LHCN-M2 (cell line): ENCODE data around the gene HCN1. TPM values are rescaled to one million over a fixed set of nuclear protein-coding genes. Genes with fewer than 3 reads are reported as not detected.

Experiments used
- DNase-seq: peaks from one replicate; pipeline ENCODE4 v3.0.0-alpha.2; 2012; ENCODE audit warnings: low read depth
- polyA plus RNA-seq: library from polyadenylated mRNA; unstranded; fragments of >200 nt; gene quantifications from one replicate; pipeline ENCODE4 v1.2.1, GENCODE V29; 2012; ENCODE audit warnings: missing spikeins
- total RNA-seq: library from RNA; depleted of rRNA; stranded (reverse); fragments of >200 nt; gene quantifications from 2 replicates; pipeline ENCODE4 v1.2.3, GENCODE V29; 2014; rRNA removed

The HCN1 gene
- 0.06 TPM in 1 of 2 replicates, not detected in the other for total RNA-seq
- not detected for polyA plus RNA-seq

DNA sequence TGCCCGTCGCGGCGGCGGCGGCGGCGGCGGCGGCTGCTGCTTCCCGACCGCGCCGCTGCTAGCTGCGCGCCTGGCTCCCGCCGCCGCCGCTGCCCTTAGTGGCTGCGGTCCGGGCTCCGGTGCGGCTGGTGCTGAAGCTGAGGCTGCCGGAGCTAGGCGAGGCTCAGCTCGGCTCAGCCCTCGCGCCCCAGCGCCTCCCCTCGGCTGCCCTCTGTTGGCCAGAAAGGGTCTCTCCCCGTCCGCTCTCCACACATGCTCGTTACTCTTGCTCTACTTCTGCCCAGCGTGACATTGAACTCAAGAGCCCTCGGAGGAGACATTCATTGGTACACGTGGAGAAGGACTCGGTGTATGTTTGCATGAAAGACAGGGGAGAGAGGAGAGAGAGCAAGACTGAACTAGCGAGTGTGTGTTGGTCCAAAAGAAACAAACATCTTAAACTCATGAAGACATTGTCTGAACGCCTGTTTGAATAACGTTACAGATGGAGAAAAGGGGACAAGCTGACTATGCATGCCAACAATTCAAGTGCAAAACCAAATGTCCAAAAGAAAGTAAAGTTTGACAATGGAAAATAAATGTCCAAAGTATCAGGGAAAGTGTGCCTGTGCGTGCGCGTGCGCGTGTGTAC is at the start of gene HCN1:
TSS of gene HCN1 (minus strand) at position 175 of the 631 bp plus-strand sequence.
- no peak for DNase-seq

DNA sequence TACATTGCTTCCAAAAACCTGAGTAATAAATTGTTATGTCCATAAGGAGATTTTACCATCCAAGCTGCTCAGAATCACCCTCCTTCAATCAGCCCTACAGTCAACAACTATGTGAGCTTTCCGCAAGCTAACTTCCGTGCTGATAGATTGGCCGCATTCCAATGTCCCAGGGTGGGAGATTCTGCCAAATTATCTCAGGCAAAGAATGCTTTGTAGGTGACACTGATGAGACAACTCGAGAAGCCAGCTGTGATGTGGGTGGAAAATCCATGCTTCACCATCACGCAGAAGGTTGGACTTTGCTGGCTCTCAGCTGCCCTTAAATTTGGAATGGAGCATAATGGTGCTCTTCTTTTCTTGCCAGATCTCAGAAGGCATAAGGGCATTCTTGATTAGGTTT is 44.9 kb upstream of the HCN1 start:
- no peak for DNase-seq

DNA sequence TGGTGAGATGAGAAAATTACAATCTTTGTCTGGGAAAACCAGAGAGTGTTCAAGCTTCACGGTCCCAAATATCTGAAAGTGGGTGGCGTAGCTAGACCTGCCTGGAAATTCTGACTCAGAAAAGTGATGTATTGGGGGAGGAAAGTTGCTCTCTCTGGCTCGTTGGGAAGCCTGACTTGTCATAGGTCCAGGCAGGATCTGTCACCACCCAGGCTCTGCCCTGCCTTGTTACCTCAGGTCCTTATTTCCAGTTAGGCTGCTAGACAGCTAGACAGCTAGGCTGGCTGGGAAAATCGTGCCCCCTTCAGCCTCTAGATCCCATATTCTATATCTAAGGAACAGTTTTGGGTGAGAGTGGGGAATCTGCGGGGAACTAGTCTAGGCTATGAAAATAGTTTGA is 41.0 kb upstream of the HCN1 start:
- no peak for DNase-seq

DNA sequence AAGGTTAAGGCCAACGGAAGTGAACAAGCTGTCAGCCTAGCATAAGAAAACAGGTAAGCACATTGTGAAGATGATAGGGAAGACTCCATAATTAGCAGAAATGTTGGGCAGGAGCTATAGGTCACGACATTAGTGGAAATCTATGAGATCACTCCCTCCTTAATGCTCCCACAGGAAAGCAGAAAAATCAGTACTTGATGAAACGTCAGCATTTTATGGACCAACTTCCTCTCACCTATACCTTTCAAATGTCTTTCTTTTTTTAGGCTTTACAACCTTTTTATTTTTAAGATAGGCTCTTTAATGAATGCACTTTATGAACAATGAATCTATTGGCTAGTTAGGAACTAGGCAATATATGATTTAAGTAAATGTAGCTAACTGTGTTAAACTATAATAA is 29.4 kb upstream of the HCN1 start:
- DNase-seq = no peak

DNA sequence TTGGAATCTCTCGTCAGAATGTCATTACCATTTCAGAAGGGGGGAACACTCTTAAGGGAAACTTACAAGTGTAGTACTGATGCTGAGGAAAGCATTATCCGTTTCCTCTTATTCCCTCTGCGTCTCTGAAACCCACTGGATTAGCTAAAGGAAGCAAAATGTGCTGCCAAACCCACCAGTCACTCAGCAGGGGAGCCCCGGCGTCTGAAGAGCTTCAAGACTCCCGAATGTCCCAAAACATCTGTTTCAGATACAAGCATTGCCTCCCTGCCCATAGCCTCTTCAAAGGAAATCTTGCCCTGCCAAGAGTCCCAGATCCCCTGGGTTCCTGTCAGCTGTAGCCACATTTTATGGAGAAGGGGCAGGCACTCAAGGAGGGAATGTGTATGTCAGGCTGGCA is 1.0 kb upstream of the HCN1 start:
- no peak for DNase-seq

DNA sequence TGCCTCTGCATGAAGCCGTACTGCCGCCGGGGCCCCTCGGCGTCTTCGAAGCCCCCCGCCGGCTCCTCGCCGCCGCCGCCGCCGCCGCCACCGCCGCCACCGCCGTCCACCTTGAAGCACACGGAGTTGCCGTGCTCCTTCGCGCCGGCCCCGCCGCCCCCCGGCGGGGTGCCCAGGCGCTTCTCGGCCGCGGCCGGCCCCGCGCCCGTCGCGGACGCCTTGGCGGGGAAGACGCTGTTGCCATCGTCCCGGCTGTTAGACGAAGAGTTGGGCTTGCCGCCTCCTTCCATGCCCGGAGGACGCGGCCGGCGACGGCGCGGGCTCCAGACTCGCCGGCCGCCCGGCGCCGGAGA is 400 bp downstream of the HCN1 start:
- no peak for DNase-seq

DNA sequence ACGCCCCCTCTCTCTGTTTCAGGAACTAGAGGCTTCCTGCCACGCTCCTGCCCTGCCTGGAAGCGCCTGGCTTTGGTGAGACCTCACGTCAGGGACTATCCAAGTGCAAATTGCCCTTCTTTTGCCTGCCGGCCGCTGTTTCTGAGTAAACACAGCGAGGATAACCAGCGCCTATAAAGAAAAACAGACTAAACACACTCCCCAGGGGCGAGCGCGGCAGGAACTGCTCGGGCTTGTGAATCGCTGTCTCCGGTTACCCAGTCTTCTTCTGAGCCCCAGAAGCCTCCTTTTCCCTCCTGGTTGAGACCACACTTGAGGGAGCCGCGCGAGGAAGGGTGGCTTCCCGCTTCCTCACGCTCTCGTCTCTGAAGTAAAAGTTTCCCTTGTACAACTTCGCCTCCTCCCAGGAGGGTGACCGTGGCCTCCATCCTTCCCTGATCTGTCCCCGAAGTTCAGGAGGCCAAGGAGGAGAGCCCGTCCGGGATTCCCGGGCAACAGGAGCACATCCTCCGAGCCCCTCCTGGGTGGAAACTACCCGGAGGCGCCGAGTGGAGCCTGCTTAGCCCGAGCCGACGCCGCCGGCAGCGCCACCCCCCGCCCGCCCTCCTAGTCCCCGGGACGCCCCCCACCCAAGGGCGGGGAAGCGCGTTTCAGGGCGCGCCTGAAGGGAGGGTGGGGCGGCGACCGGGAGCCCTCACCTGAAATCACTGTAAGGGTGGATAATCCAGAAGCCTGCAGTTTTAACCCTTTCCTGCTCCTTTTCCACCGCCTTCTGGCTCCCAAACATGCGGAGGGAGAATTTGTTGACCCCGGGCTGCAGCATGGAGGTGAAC is 993 bp downstream of the HCN1 start:
- no peak for DNase-seq

DNA sequence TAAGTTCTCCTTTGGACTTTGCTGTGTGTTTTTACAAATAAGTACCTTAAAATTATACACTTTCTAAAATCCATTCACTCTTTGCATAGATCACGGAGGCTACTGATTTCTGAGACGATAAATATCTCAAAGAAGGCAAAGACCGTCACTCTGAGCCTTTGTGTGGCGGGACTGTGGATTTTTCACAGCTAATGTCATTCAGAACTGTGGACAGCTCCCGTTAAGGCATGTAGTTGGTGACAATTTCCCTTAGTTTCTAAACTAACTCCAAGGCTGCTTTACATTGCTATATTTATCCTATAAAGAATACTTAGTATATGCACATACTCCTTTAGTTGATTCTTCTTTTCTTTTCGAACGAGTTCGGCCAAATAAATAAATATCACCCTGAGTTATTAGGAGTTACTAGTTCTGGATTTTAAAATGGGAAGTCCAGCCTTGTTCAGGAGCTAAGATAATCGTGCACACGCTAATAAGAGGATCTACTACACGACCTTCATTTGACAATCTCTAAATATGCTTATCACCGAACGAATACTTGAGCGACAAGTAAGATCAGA is 1.8 kb downstream of the HCN1 start:
- DNase-seq = no peak

DNA sequence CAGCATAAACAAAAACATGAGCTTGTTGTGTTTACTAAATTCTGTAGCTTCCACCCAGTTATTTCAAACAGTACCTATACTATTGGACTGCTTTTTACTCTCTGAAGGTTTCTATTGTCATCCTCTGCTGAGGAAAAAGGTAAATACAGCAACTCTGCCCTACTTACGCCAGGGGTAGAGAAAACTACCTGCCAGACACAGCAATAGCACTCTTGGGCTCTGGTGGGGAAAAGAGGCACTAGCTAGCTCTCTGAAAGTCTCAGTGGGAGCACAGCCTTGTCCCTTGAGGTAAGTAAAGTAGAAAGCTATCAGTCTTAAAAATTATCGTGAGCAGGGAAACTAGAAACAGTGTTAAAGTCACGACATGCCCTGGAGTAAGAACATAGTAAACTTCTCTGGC is 3.7 kb downstream of the HCN1 start:
- no peak for DNase-seq

DNA sequence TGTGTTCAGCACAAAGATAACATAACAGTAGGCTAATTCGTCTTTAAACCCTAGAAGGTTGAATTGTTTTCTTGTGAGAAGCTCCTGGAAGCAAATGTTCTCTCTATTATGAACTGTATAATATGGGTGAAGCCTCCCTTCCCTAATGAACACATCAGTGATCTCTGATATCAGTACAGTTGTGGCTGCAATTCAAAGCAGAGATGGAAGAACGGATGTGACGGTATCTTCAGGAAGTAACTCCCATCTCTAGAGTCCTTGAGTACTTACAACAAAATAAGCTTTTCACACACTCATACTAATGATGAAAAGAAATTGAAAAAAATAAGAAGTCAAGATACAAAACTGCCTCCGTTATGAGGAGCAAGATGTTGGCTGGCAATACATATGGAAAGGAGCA is 4.5 kb downstream of the HCN1 start:
- no peak for DNase-seq

DNA sequence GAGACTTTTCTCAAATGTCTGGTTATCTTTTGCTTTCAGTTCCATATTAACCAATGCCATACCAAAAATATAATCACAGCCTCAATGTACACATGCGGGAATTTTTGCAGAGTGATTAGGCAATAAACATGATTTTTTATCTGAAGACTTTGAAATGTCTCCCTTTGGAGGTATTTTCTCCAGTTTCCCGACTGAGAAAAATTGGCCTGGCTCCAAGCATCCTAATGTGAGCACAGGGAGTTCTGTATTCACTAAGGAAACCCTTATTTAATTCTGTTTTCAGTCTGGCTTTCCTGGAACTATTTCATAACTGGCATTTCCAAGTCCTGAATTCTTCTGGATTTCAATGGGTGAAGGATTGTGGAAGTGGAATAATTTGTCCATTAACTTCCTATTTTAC is 8.5 kb downstream of the HCN1 start:
- no peak for DNase-seq

DNA sequence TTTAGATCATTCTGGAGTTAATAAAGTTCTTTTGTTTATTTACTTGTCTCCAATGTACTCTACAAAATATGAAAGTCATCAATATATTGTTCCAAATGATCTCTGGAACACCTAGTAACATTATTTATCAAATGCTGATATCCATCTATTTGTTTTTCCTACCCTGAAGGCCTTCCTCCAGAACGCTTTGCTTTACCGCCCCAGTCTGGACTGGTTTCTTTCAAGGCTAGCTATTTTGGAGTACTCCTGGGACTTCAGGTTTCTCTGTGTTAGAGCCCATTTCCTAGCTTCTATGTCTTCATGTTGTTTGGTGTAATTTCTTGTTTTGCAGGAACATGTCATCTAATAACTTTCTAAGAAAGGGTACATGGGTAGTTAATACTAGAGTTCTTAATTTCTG is 9.6 kb downstream of the HCN1 start:
- no peak for DNase-seq

DNA sequence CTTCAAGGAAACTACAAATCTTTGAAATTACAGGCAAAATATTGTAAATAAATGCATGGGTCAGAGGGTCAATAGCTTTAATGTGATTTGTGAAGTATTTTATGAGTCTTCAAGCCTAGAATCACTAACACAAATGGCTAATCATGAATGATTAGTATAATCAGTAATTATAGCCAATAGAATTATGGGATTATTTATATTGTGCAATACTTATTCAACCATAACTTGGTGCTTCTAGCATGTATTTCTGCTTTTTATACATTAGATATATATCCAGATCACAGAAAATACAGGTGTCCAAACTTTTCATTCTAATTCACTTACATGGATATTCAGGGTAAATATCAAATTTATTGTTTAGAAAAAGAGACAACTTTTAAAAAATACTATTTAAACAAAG is 12.1 kb downstream of the HCN1 start:
- DNase-seq = no peak

DNA sequence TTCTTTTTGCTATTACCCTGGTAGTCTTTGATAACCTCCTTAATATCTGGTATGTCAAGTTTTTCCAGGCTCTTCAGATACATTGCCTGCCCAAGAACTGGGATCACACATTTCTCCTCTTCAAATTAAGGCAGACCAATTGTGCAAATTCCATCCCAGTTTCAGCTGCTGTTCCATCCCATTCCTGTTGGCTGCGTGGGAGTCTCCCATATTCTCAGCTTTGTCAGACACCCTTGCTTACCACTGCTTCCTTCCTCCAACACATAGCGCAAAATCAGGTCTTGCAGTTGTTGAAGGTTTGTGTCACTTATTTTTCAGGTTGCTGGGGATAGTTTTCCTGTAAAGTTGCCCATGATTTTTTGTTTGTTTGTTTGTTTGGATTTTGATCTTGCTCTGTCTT is 15.2 kb downstream of the HCN1 start:
- no peak for DNase-seq

DNA sequence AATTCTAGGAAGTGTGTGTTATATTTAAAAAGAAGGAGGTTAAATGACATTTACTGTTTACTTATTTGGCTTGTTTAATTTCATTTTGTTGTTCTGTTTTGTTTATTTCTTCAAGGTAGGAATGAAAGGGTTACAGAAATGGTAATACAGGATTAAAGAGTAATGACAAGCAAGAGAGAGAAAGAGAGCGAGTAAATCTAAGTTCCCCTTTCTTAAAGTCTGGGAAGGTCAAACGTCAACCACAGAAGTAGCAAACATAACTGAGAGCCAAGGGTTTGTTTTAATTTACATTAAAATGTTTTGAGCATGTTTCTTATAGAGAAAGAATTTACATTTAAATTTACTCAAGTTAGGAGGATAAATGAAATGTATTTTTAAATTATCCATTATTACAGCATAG is 18.7 kb downstream of the HCN1 start:
- DNase-seq = no peak

DNA sequence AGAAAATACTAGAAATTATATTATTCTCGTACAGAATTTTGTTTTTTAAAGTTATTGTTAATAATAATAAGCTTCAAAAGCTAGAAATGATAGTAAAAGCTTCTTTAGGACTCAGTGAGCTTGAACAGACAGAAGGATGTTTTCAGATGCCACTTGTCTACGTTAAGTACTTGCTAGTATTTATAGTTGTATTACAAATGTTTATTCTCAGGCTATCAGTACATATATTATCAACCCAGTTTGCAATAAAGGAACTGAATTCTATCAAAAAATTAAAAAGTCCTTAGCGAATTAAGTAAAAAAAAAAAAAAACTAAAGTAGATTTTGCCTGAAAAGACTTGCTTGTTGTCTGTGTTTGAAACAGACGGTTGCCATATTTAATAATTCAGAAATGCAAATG is 23.9 kb downstream of the HCN1 start:
- DNase-seq = no peak

DNA sequence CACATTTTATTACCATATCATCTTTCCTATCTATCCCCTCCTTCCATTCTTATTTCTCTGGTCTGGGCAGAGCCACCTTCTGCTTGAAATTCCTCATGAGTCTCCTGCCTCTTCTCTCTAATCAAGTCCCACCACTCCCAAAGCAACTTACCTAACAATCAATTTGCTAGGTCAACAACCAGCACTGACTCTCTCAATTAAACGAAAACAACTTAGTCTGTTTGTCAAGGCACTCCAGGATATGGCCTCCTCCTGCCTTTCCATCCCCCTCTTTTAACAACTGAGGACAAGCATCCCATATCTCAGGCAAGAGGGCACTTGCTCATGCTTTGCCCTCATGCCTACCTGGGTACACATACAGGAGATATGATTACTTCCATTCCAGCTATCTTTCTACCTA is 47.4 kb downstream of the HCN1 start:
- DNase-seq = no peak

DNA sequence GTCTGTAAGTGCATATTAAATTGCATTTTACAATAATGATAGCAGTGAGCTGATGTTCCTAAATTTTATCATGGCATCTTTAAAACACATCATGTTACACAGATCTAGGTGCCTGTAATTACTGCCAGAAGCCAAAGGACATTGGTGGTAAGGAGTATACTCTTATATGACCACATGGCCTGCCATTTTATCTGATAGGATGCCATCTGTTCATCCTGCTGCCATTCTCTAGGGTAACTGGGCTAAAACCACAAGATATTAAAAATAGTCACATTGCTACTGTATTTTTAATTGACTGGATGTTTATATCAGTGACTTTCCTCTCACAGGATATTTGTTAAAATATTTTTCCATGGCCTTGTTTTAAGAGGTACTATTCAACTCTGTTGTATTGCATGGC is 53.1 kb downstream of the HCN1 start:
- no peak for DNase-seq

DNA sequence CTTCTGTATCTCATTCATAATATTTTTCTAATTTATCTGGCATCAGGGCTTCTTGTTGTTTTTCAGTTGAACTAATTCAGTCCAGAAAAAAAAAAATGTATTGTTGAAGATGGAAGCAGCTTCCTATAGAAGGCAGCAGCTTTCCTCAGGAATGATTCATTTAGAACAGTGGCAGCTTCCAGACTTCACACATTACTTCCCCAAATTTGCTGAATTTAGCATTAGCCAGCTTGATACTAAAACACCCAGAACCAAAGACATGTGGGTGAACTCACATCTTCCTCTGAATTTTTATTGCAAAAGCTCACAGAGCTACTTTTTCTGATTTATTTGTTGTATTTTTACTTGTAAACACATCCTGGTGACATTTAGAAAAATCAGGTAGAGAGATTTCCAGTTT is 53.8 kb downstream of the HCN1 start:
- no peak for DNase-seq

DNA sequence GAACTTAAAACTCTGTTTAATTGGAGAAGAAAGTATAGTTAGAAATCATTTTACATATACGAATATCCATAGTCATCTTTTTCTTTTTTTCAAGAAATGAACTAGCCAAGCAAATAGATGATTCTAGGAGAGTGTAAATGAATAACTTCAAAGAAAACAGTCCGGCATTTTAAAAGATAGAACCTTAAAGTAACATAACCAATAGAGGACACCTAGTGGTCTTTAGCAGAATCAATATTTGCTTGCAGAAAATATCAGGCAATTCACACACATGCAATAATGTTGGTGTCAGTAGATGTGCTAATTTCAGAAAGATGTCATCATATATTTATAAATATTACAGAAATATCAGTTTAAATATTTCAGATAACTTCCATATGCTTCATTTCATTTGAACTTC is 57.1 kb downstream of the HCN1 start:
- DNase-seq = no peak

DNA sequence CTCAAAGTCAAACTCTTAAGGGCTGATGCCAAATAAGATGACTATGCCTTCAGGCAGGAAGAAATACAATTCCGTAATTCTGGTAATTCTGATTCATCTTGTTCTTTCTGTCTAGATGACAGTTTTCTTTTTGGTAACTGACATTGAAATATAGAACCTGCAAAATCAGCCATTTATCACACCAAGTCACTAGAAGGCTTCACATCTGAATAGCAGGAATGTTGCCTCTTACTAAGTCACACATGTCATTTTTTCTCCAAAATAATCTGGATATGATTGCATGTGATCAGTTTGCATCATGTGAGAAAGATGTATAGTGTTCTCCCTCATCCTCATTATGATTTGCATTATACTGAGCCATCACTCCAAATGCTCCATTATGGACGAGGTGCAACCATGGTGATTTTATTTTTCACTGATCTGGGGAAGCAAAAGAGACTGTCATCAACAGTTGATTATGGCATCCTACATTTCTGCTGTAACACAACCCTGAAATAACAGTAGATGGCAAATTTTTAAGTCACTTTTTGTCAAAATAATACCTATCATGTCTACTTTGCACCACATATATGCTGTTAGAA is 69.0 kb downstream of the HCN1 start:
- DNase-seq = no peak

DNA sequence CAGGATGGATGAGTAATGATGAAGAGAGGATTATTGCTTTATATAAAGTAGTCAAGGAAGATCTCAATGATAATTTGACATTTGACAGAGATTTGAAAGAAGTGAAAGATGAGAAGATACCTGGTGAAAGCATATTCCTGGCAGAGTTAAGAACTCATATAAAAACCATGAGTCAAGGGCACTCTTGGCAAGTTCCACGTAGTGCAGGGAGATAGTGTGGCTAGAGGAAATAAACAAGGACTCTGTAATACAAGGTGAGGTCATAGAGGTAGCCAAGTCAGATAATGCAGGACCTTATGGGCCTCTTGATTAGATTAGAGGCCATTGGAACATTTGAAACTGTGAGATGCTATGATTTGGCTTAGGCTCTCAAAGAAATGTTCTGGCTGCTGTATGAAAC is 72.3 kb downstream of the HCN1 start:
- DNase-seq = no peak

DNA sequence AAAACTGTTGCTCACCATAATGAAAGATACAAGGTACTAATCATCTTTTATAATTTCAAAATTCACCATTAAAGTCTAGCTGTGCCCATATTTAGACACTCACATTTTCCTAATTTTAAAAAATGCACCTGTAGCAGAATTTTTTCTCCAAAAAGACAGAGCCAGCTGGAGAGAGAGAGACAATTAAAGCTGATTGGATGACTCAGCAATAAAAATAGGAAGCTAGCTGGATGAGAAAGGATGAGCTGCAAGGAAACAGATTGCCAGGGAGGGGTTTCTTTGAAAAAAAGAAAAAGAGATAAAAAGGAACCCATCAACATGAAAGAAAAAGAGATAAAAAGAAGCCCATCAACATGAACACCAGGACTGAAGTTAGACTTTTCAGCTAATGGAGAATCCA is 73.8 kb downstream of the HCN1 start:
- DNase-seq = no peak
